Brain microvascular endothelial cell (primary cell): ENCODE measurements around the gene NDUFAF5.

Experiments
- DNase-seq: peaks from one replicate; pipeline ENCODE4 v3.0.0-alpha.2; 2020
- H3K27ac ChIP-seq: fragments of 250-450 bp; sonication (Bioruptor Pico); 2 replicates; pipeline ENCODE4 v1.5.1; 2020; ENCODE audit warnings: mild to moderate bottlenecking, moderate library complexity
- H3K27me3 ChIP-seq: fragments of 250-450 bp; sonication (Bioruptor Pico); replicated peaks from 2 replicates; pipeline ENCODE4 v1.5.1; 2020; ENCODE audit warnings: mild to moderate bottlenecking
- H3K36me3 ChIP-seq: fragments of 250-450 bp; sonication (Bioruptor Pico); replicated peaks from 2 replicates; pipeline ENCODE4 v1.5.1; 2020; ENCODE audit warnings: mild to moderate bottlenecking
- H3K4me3 ChIP-seq: 2 replicates; pipeline ENCODE4 v1.5.1; 2011; ENCODE audit warnings: low read depth, mild to moderate bottlenecking, control low read depth, low read length, moderate library complexity
- CTCF ChIP-seq: IDR thresholded peaks from 2 replicates; pipeline ENCODE4 v1.5.1; 2011; ENCODE audit warnings: low read depth, mild to moderate bottlenecking, moderate library complexity, low read length, control low read depth, inconsistent platforms; ENCODE audit errors: missing control alignments
- in situ Hi-C: cut with HindIII; loops from 2 replicates; pipeline ENCODE4 v1.10.0; 2017; ENCODE audit warnings: low sequenced_read_pairs, low pct_ligation_motif_present

NDUFAF5 gene

GRCh38 chr20:13838664-13839063 is 53.8 kb downstream of the NDUFAF5 start:
- Histone ChIP-seq H3K36me3 (no peaks in the 10 kb centered on the region), H3K27ac (no peak overlapping the region), H3K4me3 (no peak overlapping the region), H3K27me3 (no peaks in the 10 kb centered on the region)
- in situ Hi-C loops = no loop called here
- TF ChIP-seq CTCF = no peak
- DNase-seq = no peak

- no peaks in the 10 kb centered on the region for H3K36me3 ChIP-seq
- in situ Hi-C loops = no loop called here
- no peak overlapping the region for H3K4me3 ChIP-seq
- H3K27me3 ChIP-seq = no peaks in the 10 kb centered on the region
- no peak overlapping the region for H3K27ac ChIP-seq
- DNase-seq = peak; percentile 28
- TF ChIP-seq CTCF = no peak
Observed at GRCh38 chr20:13839421-13840092, 54.7 kb downstream of the NDUFAF5 start.

DNA sequence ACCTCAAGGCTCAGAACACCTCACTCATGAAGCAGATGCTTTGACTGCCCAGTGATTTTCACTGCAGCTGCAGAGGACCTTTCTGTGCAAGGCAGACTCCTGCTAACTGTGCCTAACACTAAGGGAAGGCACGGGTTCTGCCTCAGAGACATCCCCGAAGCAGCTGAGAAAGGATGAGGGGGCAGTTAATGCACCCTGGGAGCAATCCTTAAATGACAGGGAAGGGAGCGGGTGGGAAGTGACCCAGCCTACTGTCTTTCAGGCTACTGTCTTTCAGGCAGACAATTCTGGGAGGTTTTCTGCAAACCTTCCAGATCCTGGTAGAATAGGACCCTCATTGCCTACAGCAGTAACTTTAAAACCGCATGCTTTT is 55.3 kb downstream of the NDUFAF5 start:
- Histone ChIP-seq H3K27me3 (no peaks in the 10 kb centered on the region), H3K4me3 (no peak overlapping the region), H3K36me3 (no peaks in the 10 kb centered on the region), H3K27ac (no peak overlapping the region)
- in situ Hi-C loops = no loop called here
- no peak for TF ChIP-seq CTCF
- no peak for DNase-seq

- Histone ChIP-seq H3K4me3 (no peak overlapping the region), H3K27ac (no peak overlapping the region), H3K36me3 (no peaks in the 10 kb centered on the region), H3K27me3 (no peaks in the 10 kb centered on the region)
- no peak for TF ChIP-seq CTCF
- DNase-seq = no peak
- in situ Hi-C loops = no loop called here
Observed at GRCh38 chr20:13841206-13841605, 56.4 kb downstream of the NDUFAF5 start.

DNA sequence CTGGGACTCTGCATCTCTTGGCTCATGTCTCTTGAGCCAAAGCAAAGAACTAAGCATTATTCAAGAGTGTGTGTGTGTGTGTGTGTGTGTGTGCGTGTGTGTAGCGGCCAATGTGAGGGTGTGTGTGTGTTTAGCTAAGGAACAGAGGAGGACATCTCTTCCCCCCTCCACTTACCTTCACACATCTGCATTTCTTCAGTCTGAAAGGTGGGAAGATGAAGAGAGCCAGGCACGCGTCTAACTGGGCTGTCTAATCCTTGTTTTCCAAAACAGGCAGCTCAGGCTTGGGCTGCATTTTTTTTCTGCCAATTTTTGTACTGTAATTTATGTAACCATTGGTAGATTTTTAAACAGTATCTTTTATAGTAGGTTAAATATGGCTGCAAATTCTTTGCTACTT is 59.5 kb downstream of the NDUFAF5 start:
- no peak for DNase-seq
- no peak overlapping the region for H3K27ac ChIP-seq
- in situ Hi-C loops = no loop called here
- H3K4me3 ChIP-seq = no peak overlapping the region
- no peaks in the 10 kb centered on the region for H3K27me3 ChIP-seq
- TF ChIP-seq CTCF = no peak
- no peaks in the 10 kb centered on the region for H3K36me3 ChIP-seq

- DNase-seq = no peak
- in situ Hi-C loops = no loop called here
- Histone ChIP-seq H3K27ac (no peak overlapping the region), H3K36me3 (no peaks in the 10 kb centered on the region), H3K4me3 (no peak overlapping the region), H3K27me3 (no peaks in the 10 kb centered on the region)
- TF ChIP-seq CTCF = no peak
Observed at GRCh38 chr20:13851279-13851678, 66.5 kb downstream of the NDUFAF5 start.
